Measurements from ENCODE around the gene RPGRIP1L. TPM values are rescaled to one million over a fixed set of nuclear protein-coding genes. Genes with fewer than 3 reads are reported as not detected.

RPGRIP1L gene
- total RNA-seq, 1 donor from 2014 or later: 21.4 TPM

GRCh38 chr16:53651357-53651756 is 52.3 kb downstream of the RPGRIP1L start:
- no peak for DNase-seq (ENCODE audit: extremely low spot score, unreplicated experiment)
- Mint-ChIP-seq H3K36me3 (peaks cover 27% of the 10 kb centered on the region), H3K27me3 (no peaks in the 10 kb centered on the region), H3K27ac (no peak overlapping the region), H3K9me3 (no peaks in the 10 kb centered on the region), H3K4me3 (no peak overlapping the region), H3K4me1 (ENCODE audit: unreplicated experiment) (peaks cover 7% of the 10 kb centered on the region)
- TF ChIP-seq, protein P1, sequence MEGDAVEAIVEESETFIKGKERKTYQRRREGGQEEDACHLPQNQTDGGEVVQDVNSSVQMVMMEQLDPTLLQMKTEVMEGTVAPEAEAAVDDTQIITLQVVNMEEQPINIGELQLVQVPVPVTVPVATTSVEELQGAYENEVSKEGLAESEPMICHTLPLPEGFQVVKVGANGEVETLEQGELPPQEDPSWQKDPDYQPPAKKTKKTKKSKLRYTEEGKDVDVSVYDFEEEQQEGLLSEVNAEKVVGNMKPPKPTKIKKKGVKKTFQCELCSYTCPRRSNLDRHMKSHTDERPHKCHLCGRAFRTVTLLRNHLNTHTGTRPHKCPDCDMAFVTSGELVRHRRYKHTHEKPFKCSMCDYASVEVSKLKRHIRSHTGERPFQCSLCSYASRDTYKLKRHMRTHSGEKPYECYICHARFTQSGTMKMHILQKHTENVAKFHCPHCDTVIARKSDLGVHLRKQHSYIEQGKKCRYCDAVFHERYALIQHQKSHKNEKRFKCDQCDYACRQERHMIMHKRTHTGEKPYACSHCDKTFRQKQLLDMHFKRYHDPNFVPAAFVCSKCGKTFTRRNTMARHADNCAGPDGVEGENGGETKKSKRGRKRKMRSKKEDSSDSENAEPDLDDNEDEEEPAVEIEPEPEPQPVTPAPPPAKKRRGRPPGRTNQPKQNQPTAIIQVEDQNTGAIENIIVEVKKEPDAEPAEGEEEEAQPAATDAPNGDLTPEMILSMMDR (conservative IDR thresholded peaks at IDR 0.05): no peak

DNA sequence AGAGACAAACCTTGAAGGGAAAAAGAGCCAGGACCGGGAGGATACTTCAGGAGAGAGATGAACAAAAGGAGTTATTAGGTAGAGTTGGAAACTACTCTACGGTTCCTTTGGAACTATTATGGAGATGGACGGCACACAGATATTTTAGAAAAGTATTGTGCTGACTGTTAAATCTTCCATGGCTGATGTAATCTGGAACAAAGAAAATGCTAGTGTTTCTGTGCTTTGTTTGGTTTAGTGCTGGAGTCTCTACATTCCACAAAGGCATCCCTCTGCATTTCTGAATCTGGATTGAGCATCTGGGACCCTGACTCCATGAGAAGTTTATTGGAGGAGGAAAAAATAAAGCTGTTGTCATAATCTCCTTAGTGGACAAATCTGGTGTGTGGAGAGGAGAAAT is 57.2 kb downstream of the RPGRIP1L start:
- peaks cover 6% of the 10 kb centered on the region for H3K4me1 Mint-ChIP-seq (ENCODE audit: unreplicated experiment)
- no peaks in the 10 kb centered on the region for H3K27me3 Mint-ChIP-seq
- TF ChIP-seq, protein P1 (conservative IDR thresholded peaks at IDR 0.05): no peak
- no peak overlapping the region for H3K27ac Mint-ChIP-seq
- peaks cover 27% of the 10 kb centered on the region for H3K36me3 Mint-ChIP-seq
- H3K9me3 Mint-ChIP-seq: peaks cover 15% of the 10 kb centered on the region
- DNase-seq (ENCODE audit: extremely low spot score, unreplicated experiment): no peak
- H3K4me3 Mint-ChIP-seq: no peak overlapping the region

DNA sequence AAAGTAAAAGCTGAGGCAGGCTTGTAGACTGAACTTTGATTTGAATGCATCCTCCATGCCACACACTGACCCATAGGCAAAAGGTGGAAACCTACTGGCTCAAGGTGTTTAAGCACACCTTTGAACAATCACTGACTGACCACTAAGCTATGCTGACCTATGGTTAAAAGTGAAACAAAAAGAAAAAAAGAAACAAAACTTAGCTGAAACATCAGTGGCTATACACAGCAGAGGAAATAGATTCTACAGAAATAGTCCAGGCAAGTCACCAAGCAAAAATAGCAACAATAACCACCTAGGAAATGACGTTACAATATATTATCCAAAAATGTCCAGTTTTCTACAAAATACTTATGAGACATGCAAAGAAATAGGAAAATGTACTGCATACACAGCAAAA is 60.2 kb downstream of the RPGRIP1L start:
- Mint-ChIP-seq H3K4me3 (no peak overlapping the region), H3K4me1 (ENCODE audit: unreplicated experiment) (no peaks in the 10 kb centered on the region), H3K36me3 (peaks cover 33% of the 10 kb centered on the region), H3K9me3 (peaks cover 15% of the 10 kb centered on the region), H3K27me3 (no peaks in the 10 kb centered on the region), H3K27ac (no peak overlapping the region)
- DNase-seq (ENCODE audit: extremely low spot score, unreplicated experiment): no peak
- TF ChIP-seq, protein P1 (conservative IDR thresholded peaks at IDR 0.05): no peak

DNA sequence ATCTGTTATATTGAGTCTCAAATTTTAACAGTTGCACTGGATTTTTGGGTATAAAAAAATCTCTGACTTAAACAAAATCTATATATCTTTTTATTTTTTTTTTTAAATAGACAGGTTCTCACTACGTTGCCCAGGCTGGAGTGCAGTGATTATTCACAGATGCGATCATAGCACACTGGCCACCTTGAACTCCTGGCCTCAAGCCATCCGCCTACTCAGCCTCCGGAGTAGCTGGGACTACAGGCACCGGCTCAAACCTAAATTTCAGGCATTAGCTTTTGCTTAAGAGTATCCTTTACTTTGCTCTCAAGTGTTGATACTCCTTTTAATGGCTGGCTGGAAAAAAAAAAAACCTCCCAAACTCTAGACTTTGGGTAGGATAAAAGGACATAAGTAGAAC is 61.6 kb downstream of the RPGRIP1L start:
- no peak for DNase-seq (ENCODE audit: extremely low spot score, unreplicated experiment)
- Mint-ChIP-seq H3K4me3 (no peak overlapping the region), H3K4me1 (ENCODE audit: unreplicated experiment) (no peaks in the 10 kb centered on the region), H3K36me3 (peaks cover 34% of the 10 kb centered on the region), H3K27me3 (no peaks in the 10 kb centered on the region), H3K27ac (no peak overlapping the region), H3K9me3 (peaks cover 15% of the 10 kb centered on the region)
- TF ChIP-seq, protein P1 (conservative IDR thresholded peaks at IDR 0.05): no peak

GRCh38 chr16:53636978-53637377 is 66.7 kb downstream of the RPGRIP1L start:
- no peak for DNase-seq (ENCODE audit: extremely low spot score, unreplicated experiment)
- H3K36me3 Mint-ChIP-seq: peaks cover 20% of the 10 kb centered on the region
- no peaks in the 10 kb centered on the region for H3K9me3 Mint-ChIP-seq
- no peaks in the 10 kb centered on the region for H3K27me3 Mint-ChIP-seq
- TF ChIP-seq, protein P1 (conservative IDR thresholded peaks at IDR 0.05): no peak
- H3K4me3 Mint-ChIP-seq: no peak overlapping the region
- no peak overlapping the region for H3K27ac Mint-ChIP-seq
- no peaks in the 10 kb centered on the region for H3K4me1 Mint-ChIP-seq (ENCODE audit: unreplicated experiment)

DNA sequence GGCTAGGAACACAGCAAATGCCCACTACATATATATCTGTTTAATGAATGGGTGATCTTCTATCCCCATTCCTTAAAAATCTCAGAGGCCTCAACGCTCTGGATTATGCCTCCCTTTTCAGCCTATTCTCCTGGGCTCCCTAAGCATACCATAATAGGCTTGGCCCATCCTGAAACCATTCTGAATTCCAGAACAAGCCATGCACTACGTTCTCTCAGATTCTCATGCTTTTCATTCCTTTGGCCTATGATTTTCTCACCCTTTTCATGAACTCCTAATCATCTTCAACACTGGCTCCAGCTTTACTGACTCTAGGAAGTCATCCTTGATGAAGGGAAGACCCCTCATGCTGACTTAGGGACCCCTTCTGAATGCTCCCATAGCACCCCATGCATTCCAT is 71.1 kb downstream of the RPGRIP1L start:
- H3K27me3 Mint-ChIP-seq: no peaks in the 10 kb centered on the region
- no peak for DNase-seq (ENCODE audit: extremely low spot score, unreplicated experiment)
- no peaks in the 10 kb centered on the region for H3K4me1 Mint-ChIP-seq (ENCODE audit: unreplicated experiment)
- H3K4me3 Mint-ChIP-seq: no peak overlapping the region
- H3K36me3 Mint-ChIP-seq: peaks cover 17% of the 10 kb centered on the region
- no peaks in the 10 kb centered on the region for H3K9me3 Mint-ChIP-seq
- H3K27ac Mint-ChIP-seq: no peak overlapping the region
- TF ChIP-seq, protein P1 (conservative IDR thresholded peaks at IDR 0.05): no peak

All from type B pancreatic cell (in vitro differentiated cells).